ENCODE measurements around the gene GALK2.
"Not testable (repeated sequence)": the region's sequence is repeated elsewhere in the genome, so short reads cannot be mapped to it uniquely, and the experiment has no call there.

The GALK2 gene

GRCh38 chr15:49182128-49182527 lies 12.1 kb downstream of the GALK2 start:
- H3K36me3 Mint-ChIP-seq (ENCODE audit: low read depth): peaks cover 44% of the 10 kb centered on the region
- H3K27ac Mint-ChIP-seq: no peak overlapping the region
- no peaks in the 10 kb centered on the region for H3K27me3 Mint-ChIP-seq
- H3K4me1 Mint-ChIP-seq (ENCODE audit: low read depth): peaks cover 26% of the 10 kb centered on the region
- peaks cover 8% of the 10 kb centered on the region for H3K9me3 Mint-ChIP-seq
- H3K4me3 Mint-ChIP-seq: no peak overlapping the region
- no peak for DNase-seq

GRCh38 chr15:49183741-49184140 lies 13.7 kb downstream of the GALK2 start:
- H3K9me3 Mint-ChIP-seq, DNase-seq, H3K4me3 Mint-ChIP-seq, H3K27me3 Mint-ChIP-seq, H3K27ac Mint-ChIP-seq: not testable (repeated sequence)
- Mint-ChIP-seq H3K36me3 (ENCODE audit: low read depth) (peaks cover 43% of the 10 kb centered on the region), H3K4me1 (ENCODE audit: low read depth) (peaks cover 34% of the 10 kb centered on the region)

- no peaks in the 10 kb centered on the region for H3K27me3 Mint-ChIP-seq
- peaks cover 51% of the 10 kb centered on the region for H3K36me3 Mint-ChIP-seq (ENCODE audit: low read depth)
- no peak for DNase-seq
- H3K4me1 Mint-ChIP-seq (ENCODE audit: low read depth): peaks cover 40% of the 10 kb centered on the region
- H3K27ac Mint-ChIP-seq: peak overlapping the region; percentile 4
- H3K4me3 Mint-ChIP-seq: no peak overlapping the region
- H3K9me3 Mint-ChIP-seq: peaks cover 8% of the 10 kb centered on the region
Measured at GRCh38 chr15:49185473-49185872, 15.4 kb downstream of the GALK2 start.

GRCh38 chr15:49187549-49188245 lies 17.6 kb downstream of the GALK2 start:
- Mint-ChIP-seq H3K4me1 (ENCODE audit: low read depth) (peaks cover 50% of the 10 kb centered on the region), H3K4me3 (no peak overlapping the region), H3K36me3 (ENCODE audit: low read depth) (peaks cover 46% of the 10 kb centered on the region), H3K9me3 (peaks cover 8% of the 10 kb centered on the region), H3K27me3 (no peaks in the 10 kb centered on the region), H3K27ac (no peak overlapping the region)
- DNase-seq: no peak

- Mint-ChIP-seq H3K9me3 (peaks cover 8% of the 10 kb centered on the region), H3K27ac (no peak overlapping the region), H3K4me3 (no peak overlapping the region), H3K36me3 (ENCODE audit: low read depth) (peaks cover 38% of the 10 kb centered on the region), H3K27me3 (no peaks in the 10 kb centered on the region), H3K4me1 (ENCODE audit: low read depth) (peaks cover 49% of the 10 kb centered on the region)
- no peak for DNase-seq
Measured at GRCh38 chr15:49188933-49189332, 18.9 kb downstream of the GALK2 start.

- Mint-ChIP-seq H3K9me3 (peaks cover 6% of the 10 kb centered on the region), H3K36me3 (ENCODE audit: low read depth) (peaks cover 32% of the 10 kb centered on the region), H3K4me3 (no peak overlapping the region), H3K27me3 (no peaks in the 10 kb centered on the region), H3K4me1 (ENCODE audit: low read depth) (peaks cover 43% of the 10 kb centered on the region), H3K27ac (no peak overlapping the region)
- no peak for DNase-seq
Measured at GRCh38 chr15:49189631-49190030, 19.6 kb downstream of the GALK2 start.

- Mint-ChIP-seq H3K27me3 (no peaks in the 10 kb centered on the region), H3K4me3 (no peak overlapping the region), H3K9me3 (peaks cover 6% of the 10 kb centered on the region), H3K36me3 (ENCODE audit: low read depth) (peaks cover 23% of the 10 kb centered on the region), H3K4me1 (ENCODE audit: low read depth) (peaks cover 39% of the 10 kb centered on the region), H3K27ac (no peak overlapping the region)
- no peak for DNase-seq
Measured at GRCh38 chr15:49190586-49190985, 20.5 kb downstream of the GALK2 start.

GRCh38 chr15:49191892-49192291 lies 21.8 kb downstream of the GALK2 start:
- no peak overlapping the region for H3K4me3 Mint-ChIP-seq
- H3K4me1 Mint-ChIP-seq (ENCODE audit: low read depth): peaks cover 33% of the 10 kb centered on the region
- no peak overlapping the region for H3K27ac Mint-ChIP-seq
- no peak for DNase-seq
- peaks cover 15% of the 10 kb centered on the region for H3K36me3 Mint-ChIP-seq (ENCODE audit: low read depth)
- peaks cover 2% of the 10 kb centered on the region for H3K9me3 Mint-ChIP-seq
- H3K27me3 Mint-ChIP-seq: no peaks in the 10 kb centered on the region

- H3K36me3 Mint-ChIP-seq (ENCODE audit: low read depth): peaks cover 12% of the 10 kb centered on the region
- H3K4me3 Mint-ChIP-seq: no peak overlapping the region
- H3K27ac Mint-ChIP-seq: no peak overlapping the region
- no peaks in the 10 kb centered on the region for H3K27me3 Mint-ChIP-seq
- no peak for DNase-seq
- H3K4me1 Mint-ChIP-seq (ENCODE audit: low read depth): peaks cover 18% of the 10 kb centered on the region
- H3K9me3 Mint-ChIP-seq: no peaks in the 10 kb centered on the region
Measured at GRCh38 chr15:49196856-49197255, 26.8 kb downstream of the GALK2 start.

- Mint-ChIP-seq H3K27me3 (no peaks in the 10 kb centered on the region), H3K27ac (no peak overlapping the region), H3K36me3 (ENCODE audit: low read depth) (peaks cover 38% of the 10 kb centered on the region), H3K9me3 (peaks cover 5% of the 10 kb centered on the region), H3K4me3 (no peak overlapping the region), H3K4me1 (ENCODE audit: low read depth) (peaks cover 14% of the 10 kb centered on the region)
- no peak for DNase-seq
Measured at GRCh38 chr15:49199666-49200065, 29.6 kb downstream of the GALK2 start.

- Mint-ChIP-seq H3K4me3 (no peak overlapping the region), H3K9me3 (peaks cover 11% of the 10 kb centered on the region), H3K36me3 (ENCODE audit: low read depth) (peaks cover 45% of the 10 kb centered on the region), H3K27me3 (no peaks in the 10 kb centered on the region), H3K4me1 (ENCODE audit: low read depth) (peaks cover 14% of the 10 kb centered on the region), H3K27ac (no peak overlapping the region)
- DNase-seq: no peak
Measured at GRCh38 chr15:49200347-49200746, 30.3 kb downstream of the GALK2 start.

- Mint-ChIP-seq H3K36me3 (ENCODE audit: low read depth) (peaks cover 89% of the 10 kb centered on the region), H3K4me1 (ENCODE audit: low read depth) (peaks cover 12% of the 10 kb centered on the region), H3K9me3 (peaks cover 38% of the 10 kb centered on the region)
- H3K4me3 Mint-ChIP-seq, H3K27me3 Mint-ChIP-seq, DNase-seq, H3K27ac Mint-ChIP-seq: not testable (repeated sequence)
Measured at GRCh38 chr15:49208102-49208501, 38.1 kb downstream of the GALK2 start.

- H3K4me3 Mint-ChIP-seq: no peak overlapping the region
- H3K9me3 Mint-ChIP-seq: peaks cover 14% of the 10 kb centered on the region
- H3K36me3 Mint-ChIP-seq (ENCODE audit: low read depth): peaks cover 63% of the 10 kb centered on the region
- no peak overlapping the region for H3K27ac Mint-ChIP-seq
- H3K4me1 Mint-ChIP-seq (ENCODE audit: low read depth): peaks cover 8% of the 10 kb centered on the region
- DNase-seq: no peak
- no peaks in the 10 kb centered on the region for H3K27me3 Mint-ChIP-seq
Measured at GRCh38 chr15:49212897-49213296, 42.9 kb downstream of the GALK2 start.

- H3K4me1 Mint-ChIP-seq (ENCODE audit: low read depth): peaks cover 12% of the 10 kb centered on the region
- no peak overlapping the region for H3K4me3 Mint-ChIP-seq
Measured at GRCh38 chr15:49215768-49216739, 46.0 kb downstream of the GALK2 start.

More at GRCh38 chr15:49215768-49216739, 46.0 kb downstream of the GALK2 start:
- Mint-ChIP-seq H3K36me3 (ENCODE audit: low read depth) (peaks cover 65% of the 10 kb centered on the region), H3K27ac (no peak overlapping the region), H3K9me3 (peaks cover 9% of the 10 kb centered on the region), H3K27me3 (no peaks in the 10 kb centered on the region)
- no peak for DNase-seq

All from activated T-cell treated with anti-CD3 and anti-CD28 coated beads, Interleukin-2, amount 50 U/mL, for 24 hours (primary cell).